H1 (cell line): ENCODE measurements around the gene KRT8. TPM values are rescaled to one million over a fixed set of nuclear protein-coding genes. Genes with fewer than 3 reads are reported as not detected.

Experiments used
- CBX5 ChIP-seq: fragments of 300-800, 300-1000 bp; sonication (generic); IDR thresholded peaks from 2 replicates; pipeline ENCODE4 v1.7.1; 2016; ENCODE audit warnings: antibody characterized with exemption, low read length, low read depth
- GABPA ChIP-seq: IDR thresholded peaks from 2 replicates; pipeline ENCODE4 v1.6.1; 2011; ENCODE audit warnings: mild to moderate bottlenecking, low read length, moderate library complexity, borderline replicate concordance; ENCODE audit not compliant: insufficient read depth
- polyA plus RNA-seq, 7 experiments: library from polyadenylated mRNA; depleted of rRNA in 3 of 7; stranded (reverse) in 5 of 7; unstranded in 2 of 7; fragments of >200 nt in 5 of 7; fragments of 200-250 nt in 2 of 7; gene quantifications; 1 replicate in 5 of 7; 2 replicates in 1 of 7; 4 replicates in 1 of 7; pipeline versions ENCODE4 v1.2.1 to v1.2.3, GENCODE V29; 2011 to 2013; ENCODE audit warnings: missing spikeins in 2 of 7, mixed read lengths in 2 of 7
- total RNA-seq: library from RNA; stranded (reverse); fragmentation: NEBNext Ultra II Directional; extraction: Animal tissue kit (Norgen Biotek cat#: 25700); gene quantifications from 2 replicates; pipeline ENCODE4 v1.2.1, GENCODE V29; 2021

KRT8 gene
- total and polyA plus RNA-seq, 2 of the 8 experiments (the other 6 are each of a cell fraction or from before 2014, with no cell fraction given): 280 to 290 TPM

- TF ChIP-seq CBX5 (no peak), GABPA (no peak)
These were observed 57.4 kb downstream of the KRT8 start (continued) for GRCh38 chr12:52847335-52848102.

Other genes with a start within 250 kb of the KRT8 start
- not detected in 2 replicates for gene KRT1, start 224.7 kb downstream of the KRT8 start, total RNA-seq
- not detected in 2 replicates for gene KRT1, start 224.7 kb downstream of the KRT8 start, polyA plus RNA-seq (2011; rRNA removed)
- 0.10 TPM in 1 of 2 replicates, not detected in the other for gene KRT77, start 201.6 kb downstream of the KRT8 start, total RNA-seq
- 0.02 TPM in 2 replicates for gene KRT77, start 201.6 kb downstream of the KRT8 start, polyA plus RNA-seq (2011; rRNA removed)
- not detected in 2 replicates for gene KRT76, start 127.7 kb downstream of the KRT8 start, total RNA-seq
- not detected in 2 replicates for gene KRT76, start 127.7 kb downstream of the KRT8 start, polyA plus RNA-seq (2011; rRNA removed)
- not detected in 2 replicates for gene KRT3, start 109.0 kb downstream of the KRT8 start, total RNA-seq
- not detected in 2 replicates for gene KRT3, start 109.0 kb downstream of the KRT8 start, polyA plus RNA-seq (2011; rRNA removed)
- not detected in 2 replicates for gene KRT4, start 91.0 kb downstream of the KRT8 start, total RNA-seq
- 0.06 TPM in 1 of 2 replicates, not detected in the other for gene KRT4, start 91.0 kb downstream of the KRT8 start, polyA plus RNA-seq (2011; rRNA removed)
- gene KRT79, start 70.8 kb downstream of the KRT8 start, total RNA-seq: not detected in 2 replicates
- gene KRT79, start 70.8 kb downstream of the KRT8 start, polyA plus RNA-seq (2011; rRNA removed): not detected in 2 replicates
- gene KRT78, start 56.1 kb downstream of the KRT8 start, total RNA-seq: not detected in 2 replicates
- not detected in 2 replicates for gene KRT78, start 56.1 kb downstream of the KRT8 start, polyA plus RNA-seq (2011; rRNA removed)
- 375 and 391 TPM in 2 replicates for gene KRT18, start 44.0 kb upstream of the KRT8 start, total RNA-seq
- 236 and 263 TPM in 2 replicates for gene KRT18, start 44.0 kb upstream of the KRT8 start, polyA plus RNA-seq (2011; rRNA removed)
- gene EIF4B, start 101.4 kb upstream of the KRT8 start, total RNA-seq: 811 and 816 TPM in 2 replicates
- gene EIF4B, start 101.4 kb upstream of the KRT8 start, polyA plus RNA-seq (2011; rRNA removed): 269 and 307 TPM in 2 replicates
- gene TNS2, start 145.0 kb upstream of the KRT8 start, total RNA-seq: 4.7 and 5.8 TPM in 2 replicates
- gene TNS2, start 145.0 kb upstream of the KRT8 start, polyA plus RNA-seq (2011; rRNA removed): 2.8 and 5.0 TPM in 2 replicates
- gene SPRYD3, start 174.3 kb upstream of the KRT8 start, total RNA-seq: 6.6 and 6.8 TPM in 2 replicates
- gene SPRYD3, start 174.3 kb upstream of the KRT8 start, polyA plus RNA-seq (2011; rRNA removed): 8.0 and 10.4 TPM in 2 replicates
- 13.7 and 16.4 TPM in 2 replicates for gene IGFBP6, start 192.6 kb upstream of the KRT8 start, total RNA-seq
- 14.7 and 25.3 TPM in 2 replicates for gene IGFBP6, start 192.6 kb upstream of the KRT8 start, polyA plus RNA-seq (2011; rRNA removed)
- not detected in 2 replicates for gene SOAT2, start 198.4 kb upstream of the KRT8 start, total RNA-seq
- gene SOAT2, start 198.4 kb upstream of the KRT8 start, polyA plus RNA-seq (2011; rRNA removed): 0.08 and 0.13 TPM in 2 replicates